Esophagus squamous epithelium (tissue), 4 donors: ENCODE data around the gene SFRP5.

Experiments used
- CTCF ChIP-seq, 6 experiments: fragments of 450-650 bp in 4 of 6; fragments of 200-600 bp in 2 of 6; sonication (generic) in 2 of 6; IDR thresholded peaks; one replicate each; pipeline ENCODE4 v1.5.1; 2016 to 2019; ENCODE audit warnings: antibody characterized with exemption in 6 of 6, mild to moderate bottlenecking in 4 of 6, moderate library complexity in 4 of 6
- POLR2A ChIP-seq, 4 donors: fragments of 450-650 bp; IDR thresholded peaks; one replicate each; pipeline ENCODE4 v1.6.1; 2017; ENCODE audit warnings: antibody characterized with exemption in 4 of 4, mild to moderate bottlenecking in 4 of 4, moderate library complexity in 3 of 4

GRCh38 chr10:97736403-97736901 is 35.3 kb downstream of the SFRP5 start:
- TF ChIP-seq POLR2A (IDR thresholded peaks at IDR 0.05) (no peak), CTCF (IDR thresholded peaks at IDR 0.05) (no peak)
